Activated CD4-positive, alpha-beta T cell treated with anti-CD3 and anti-CD28 coated beads, Interleukin-2, amount 50 U/mL, for 48 hours (primary cell): Measurements from ENCODE around the gene SLC15A2.
"Not testable (repeated sequence)": the region's sequence is repeated elsewhere in the genome, so short reads cannot be mapped to it uniquely, and the experiment has no call there.

ENCODE experiments used
- DNase-seq, 2 experiments: peaks; one replicate each; pipeline ENCODE4 v3.0.0-alpha.2; 2020

The SLC15A2 gene

GRCh38 chr3:121938141-121938855 is 44.1 kb downstream of the SLC15A2 start:
- DNase-seq, result not testable (repeated sequence)

DNA sequence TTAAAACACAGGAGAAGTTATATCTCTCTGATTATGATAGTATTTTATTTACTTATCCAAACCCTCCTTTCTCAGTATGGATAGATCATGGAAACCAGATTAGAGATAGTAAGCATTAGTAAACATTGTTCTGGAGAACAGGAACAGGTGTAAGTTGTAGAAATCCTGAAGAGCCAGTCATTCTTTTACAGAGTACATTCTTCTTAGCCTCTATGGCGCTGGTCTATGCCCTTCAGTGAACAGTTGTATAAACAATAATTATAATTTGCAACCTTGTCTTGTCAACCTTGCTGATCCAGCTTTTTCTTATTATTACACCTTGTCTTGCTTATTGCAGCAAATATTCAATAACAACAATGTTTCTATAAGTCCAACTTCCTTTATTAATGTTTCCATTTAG is 47.4 kb downstream of the SLC15A2 start:
- no peak for DNase-seq

- DNase-seq, result no peak
Measured at GRCh38 chr3:121942116-121942786, 48.0 kb downstream of the SLC15A2 start.

DNA sequence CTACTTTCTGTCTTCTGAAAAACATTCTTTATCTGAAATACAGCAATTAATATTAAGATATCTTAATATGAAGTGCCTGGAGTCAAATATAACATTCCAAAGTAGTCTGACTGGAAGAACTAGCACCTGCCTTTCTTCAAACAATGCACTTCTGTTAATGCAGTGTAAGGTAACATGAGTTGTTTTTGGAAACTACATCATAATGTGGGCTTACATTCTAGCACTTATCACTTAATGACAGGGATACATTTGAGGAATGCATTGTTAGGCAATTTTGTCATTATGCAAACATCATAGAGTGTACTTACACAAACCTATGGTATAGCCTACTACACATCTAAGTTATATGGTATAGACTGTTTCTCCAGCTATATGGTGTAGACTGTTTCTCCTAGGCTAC is 49.2 kb downstream of the SLC15A2 start:
- DNase-seq, result no peak

GRCh38 chr3:121948641-121949040 is 54.4 kb downstream of the SLC15A2 start:
- DNase-seq, result no peak

- no peak for DNase-seq
Measured at GRCh38 chr3:121951291-121951919, 57.2 kb downstream of the SLC15A2 start.

DNA sequence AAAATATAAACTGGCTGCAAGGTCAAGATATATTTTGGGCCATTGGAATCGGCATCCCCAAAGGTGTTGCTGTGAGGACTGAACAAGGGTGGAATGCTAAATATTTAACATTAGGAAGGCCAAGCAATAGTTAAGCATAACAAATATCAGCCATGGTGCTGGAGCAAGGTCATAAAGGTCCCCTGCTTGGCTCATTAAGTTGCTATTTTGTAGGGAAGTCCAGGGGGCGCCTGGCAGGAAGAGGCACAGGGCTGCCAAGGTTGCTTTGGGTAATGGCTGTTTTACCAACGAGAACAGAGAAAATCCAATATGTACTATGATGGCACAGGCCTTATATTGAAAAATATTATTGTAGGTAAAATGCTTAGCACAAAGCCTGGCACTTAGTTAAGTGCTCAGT is 62.2 kb downstream of the SLC15A2 start:
- no peak for DNase-seq

DNA sequence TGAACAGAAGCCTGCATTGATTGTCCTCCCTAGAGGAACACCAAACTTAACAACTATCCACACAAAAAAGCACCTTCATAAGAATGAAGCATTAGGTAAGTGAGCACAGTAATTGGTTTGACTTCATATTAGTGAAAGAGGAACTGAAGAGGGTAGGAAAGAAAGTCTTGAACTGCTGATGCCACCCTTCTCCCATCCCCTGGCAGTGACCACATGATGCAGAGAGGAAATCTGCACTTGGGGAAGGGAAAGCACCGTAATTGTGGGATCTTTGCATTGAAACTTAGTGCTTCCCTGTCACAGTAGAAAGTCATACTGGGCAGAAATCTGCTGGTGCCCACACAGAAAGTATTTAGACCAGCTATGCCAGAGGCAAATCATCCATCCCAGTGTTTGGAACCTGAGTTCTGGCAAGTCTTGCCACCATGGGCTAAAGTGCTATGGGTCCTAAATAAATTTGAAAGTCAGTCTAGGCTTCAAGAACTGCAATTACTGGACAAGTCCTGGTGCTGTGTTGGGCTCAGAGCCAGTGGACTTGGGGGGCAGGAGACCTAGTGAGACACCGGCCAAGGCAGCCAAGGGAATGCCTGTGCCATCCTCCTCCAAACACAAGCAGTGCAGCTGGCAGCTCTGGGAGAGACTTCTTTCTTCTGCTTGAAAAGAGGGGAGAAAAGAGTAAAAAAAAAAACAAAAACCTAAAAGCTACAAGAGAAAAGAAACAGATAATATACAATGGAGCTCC is 63.6 kb downstream of the SLC15A2 start:
- no peak for DNase-seq

DNA sequence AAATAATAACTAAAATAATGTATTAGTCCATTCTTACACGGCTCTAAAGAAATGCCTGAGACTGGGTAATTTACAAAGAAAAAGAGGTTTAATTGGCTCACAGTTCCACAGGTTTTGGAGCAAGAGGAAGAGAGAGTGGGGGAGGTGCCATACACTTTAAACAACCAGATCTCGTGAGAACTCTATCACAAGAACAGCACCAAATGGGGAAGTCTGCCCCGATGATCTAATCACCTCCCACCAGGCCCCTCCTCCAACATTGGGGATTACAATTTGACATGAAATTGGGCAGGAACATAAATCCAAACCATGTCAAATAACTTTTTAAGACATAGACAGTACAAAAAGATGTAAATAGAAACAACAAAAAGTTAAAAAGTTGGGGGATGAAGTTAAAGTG is 64.6 kb downstream of the SLC15A2 start:
- DNase-seq, result no peak

DNA sequence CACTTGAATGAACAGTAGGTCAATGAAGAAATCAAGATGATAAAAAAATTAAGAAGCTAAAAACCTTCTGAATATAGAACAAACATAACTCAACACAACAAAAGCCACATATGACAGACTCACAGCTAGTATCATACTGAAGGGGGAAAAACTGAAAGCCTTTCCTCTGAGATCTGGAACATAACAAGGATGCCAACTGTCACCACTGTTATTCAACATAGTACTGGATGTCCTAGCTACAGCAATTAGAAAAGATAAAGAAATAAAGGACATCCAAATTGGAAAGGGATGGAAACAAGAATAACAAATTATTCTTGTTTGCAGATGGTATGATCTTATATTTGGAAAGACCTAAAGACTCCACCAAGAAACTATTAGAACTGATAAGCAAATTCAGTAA is 67.1 kb downstream of the SLC15A2 start:
- DNase-seq, result no peak

DNA sequence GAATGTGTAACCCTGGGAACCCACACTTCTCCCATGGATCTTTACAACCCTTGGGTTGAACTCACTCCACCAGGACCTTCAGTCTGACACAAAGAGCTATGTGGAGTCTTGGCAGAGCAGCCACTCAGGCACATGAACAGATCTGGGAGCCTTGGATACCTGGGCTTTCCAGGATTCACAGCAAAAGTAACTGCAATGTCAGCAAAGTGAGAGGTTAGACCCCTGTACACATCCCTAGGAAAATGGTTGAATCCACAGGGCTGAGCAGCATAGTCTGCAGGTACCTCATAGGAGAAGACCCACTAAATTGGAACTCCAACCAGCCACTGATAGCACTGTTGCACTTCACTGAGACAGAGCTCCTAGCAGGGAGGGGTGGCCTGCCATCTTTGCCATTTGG is 68.2 kb downstream of the SLC15A2 start:
- DNase-seq, result no peak

DNA sequence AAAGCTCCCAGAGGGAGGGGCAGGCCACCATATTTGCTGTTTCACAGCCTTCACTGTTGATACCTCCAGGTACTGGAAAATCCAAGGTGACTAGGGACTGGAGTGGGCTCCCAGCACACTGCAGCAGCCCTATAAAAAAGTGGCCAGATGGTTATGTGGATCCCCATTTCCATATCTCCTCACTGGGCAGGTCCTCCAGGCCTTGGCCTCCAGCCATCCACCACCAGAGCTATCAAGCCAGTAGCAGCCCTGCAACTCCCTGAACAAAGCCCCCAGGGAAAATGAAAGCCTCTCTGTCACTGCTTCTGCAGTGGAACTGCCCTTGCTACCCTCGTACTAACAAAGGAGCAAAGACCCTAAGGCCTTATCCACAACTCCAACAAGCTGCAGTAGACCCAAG is 69.4 kb downstream of the SLC15A2 start:
- no peak for DNase-seq

DNA sequence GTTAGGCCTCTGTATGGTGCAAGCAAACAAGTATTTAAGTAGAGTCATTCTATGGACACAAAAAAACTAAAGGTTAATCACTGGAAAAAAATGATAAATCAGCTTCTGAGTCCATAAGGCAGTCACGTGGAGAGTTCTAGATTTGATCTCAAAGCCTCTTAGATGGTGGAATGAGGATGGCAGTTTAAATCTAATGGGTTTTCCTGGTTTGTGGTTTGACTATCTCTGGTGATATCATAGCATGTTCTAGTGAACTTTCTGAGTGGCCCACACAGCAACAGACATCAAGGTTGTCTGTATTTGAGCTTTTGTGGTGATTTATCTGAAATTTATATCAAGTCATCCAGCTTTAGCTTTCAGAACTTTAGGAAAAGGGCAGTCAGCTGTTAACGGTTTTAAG is 75.4 kb downstream of the SLC15A2 start:
- DNase-seq, result no peak

- no peak for DNase-seq
Measured at GRCh38 chr3:121970047-121970446, 75.8 kb downstream of the SLC15A2 start.

- no peak for DNase-seq
Measured at GRCh38 chr3:121974601-121975111, 80.5 kb downstream of the SLC15A2 start.

DNA sequence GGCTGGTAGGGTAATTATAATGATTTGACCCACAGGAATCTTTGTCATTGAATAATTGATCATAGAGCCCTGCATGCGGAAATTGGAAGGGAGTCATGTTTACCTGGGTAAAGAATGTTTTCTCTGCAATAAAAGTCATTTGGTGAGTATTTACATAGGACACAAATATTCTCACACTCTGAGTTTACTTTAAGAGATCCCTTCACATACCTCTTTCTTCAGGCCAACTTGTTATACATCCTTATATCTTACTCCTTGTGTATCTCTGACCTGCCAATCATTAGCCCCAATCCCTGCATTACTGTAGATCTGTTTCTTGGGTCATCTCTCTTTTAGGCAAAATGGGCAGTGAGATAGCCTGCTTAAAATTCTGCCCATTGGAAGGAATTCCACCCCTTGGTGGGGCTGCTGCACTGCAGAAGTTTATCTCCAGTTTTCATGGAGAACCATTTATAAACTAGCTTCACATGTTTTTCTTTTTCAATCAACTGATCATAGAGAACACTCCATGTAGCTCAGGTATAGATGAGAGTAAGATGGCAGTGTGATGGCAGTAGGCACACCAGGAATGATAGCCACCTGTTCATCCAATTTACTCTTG is 81.6 kb downstream of the SLC15A2 start:
- DNase-seq, result no peak

GRCh38 chr3:121976727-121977126 is 82.5 kb downstream of the SLC15A2 start:
- no peak for DNase-seq

DNA sequence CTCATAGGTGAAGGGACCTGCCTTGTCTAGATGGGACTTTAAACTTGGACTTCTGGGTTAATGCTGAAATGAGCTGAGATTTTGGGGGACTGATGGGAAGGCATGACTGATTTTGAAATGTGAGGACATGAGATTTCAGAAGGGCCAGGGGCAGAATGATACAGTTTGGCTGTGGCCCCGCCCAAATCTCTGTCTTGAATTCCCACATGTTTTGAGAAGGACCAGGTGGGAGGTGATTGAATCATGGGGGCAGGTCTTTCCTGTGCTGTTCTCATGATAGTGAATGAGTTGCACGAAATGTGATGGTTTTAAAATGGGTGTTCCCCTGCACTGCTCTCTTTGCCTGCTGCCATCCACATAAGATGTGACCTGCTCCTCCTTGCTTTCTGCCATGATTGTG is 85.0 kb downstream of the SLC15A2 start:
- DNase-seq, result no peak

DNA sequence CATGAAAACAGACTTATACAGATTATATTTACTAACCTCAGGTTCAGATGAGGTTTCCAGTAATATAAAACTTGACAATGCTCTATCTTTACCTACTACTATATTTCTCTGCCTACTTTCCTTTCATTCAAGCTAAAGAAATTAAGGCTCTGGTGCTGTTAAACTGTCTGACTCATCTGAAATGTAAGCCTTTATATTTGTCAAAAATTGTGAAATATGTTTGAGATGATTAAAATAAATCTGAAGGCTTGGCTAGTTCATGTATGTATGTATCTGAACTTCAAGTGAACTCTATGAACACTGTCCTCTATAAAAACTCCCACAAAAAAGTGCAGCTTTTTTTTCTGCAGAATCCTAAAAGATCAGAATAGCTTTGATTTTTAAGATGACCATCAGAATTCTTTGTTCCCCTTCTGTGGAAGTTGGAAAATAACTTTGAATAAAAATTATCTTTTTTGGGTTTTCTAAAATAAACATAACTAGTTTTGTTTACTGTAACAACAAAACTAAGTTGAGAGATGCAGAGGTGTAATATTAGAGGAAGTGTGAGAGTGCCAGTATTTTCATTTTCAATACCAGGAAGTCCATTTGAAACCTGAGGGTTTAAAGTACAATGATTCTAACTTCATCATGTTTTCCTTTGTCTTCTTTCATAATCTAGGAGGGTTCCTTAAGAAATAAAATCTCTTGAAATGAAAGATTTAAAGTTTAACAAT is 85.7 kb downstream of the SLC15A2 start:
- DNase-seq, result no peak

GRCh38 chr3:121980450-121980796 is 86.2 kb downstream of the SLC15A2 start:
- no peak for DNase-seq

GRCh38 chr3:121981473-121981872 is 87.3 kb downstream of the SLC15A2 start:
- DNase-seq, result no peak

GRCh38 chr3:121985846-121986245 is 91.6 kb downstream of the SLC15A2 start:
- DNase-seq, result no peak
